ENCODE measurements around the gene EPC2. TPM values are rescaled to one million over a fixed set of nuclear protein-coding genes. Genes with fewer than 3 reads are reported as not detected.

The EPC2 gene
- polyA plus RNA-seq, 3 donors, result 1.4 to 19.2 (median 2.0) TPM

- Histone ChIP-seq H3K4me1 (ENCODE audit: control insufficient read depth in 1 of 2, insufficient read depth in 2 of 2, low read length in 2 of 2) (no peaks in the 10 kb centered on the region), H3K9ac (ENCODE audit: insufficient read depth, low read length, poor library complexity, severe bottlenecking) (no peak overlapping the region), H2AFZ (ENCODE audit: insufficient read depth, low read depth, low read length, poor library complexity, severe bottlenecking) (no peak overlapping the region), H3K4me3 (replicated peaks in 1 of 3; ENCODE audit: low read depth in 2 of 3, low read length in 3 of 3) (no peak overlapping the region), H3K79me2 (ENCODE audit: insufficient read depth, low read length) (peaks cover 81% of the 10 kb centered on the region), H3K36me3 (replicated peaks in 1 of 2; ENCODE audit: control insufficient read depth in 1 of 2, insufficient read depth in 2 of 2, low read length in 2 of 2) (no peaks in the 10 kb centered on the region), H3K9me3 (replicated peaks in 1 of 2; ENCODE audit: control insufficient read depth in 1 of 2, insufficient read depth in 1 of 2, low read length in 2 of 2) (no peaks in the 10 kb centered on the region), H3K27me3 (ENCODE audit: control insufficient read depth in 2 of 2, insufficient read depth in 2 of 2, low read length in 2 of 2) (no peaks in the 10 kb centered on the region), H3K27ac (ENCODE audit: low read depth in 1 of 2, low read length in 2 of 2) (no peak overlapping the region), H3K4me2 (replicated peaks; ENCODE audit: extremely low read depth, low read length, poor library complexity, severe bottlenecking) (no peak overlapping the region), H4K20me1 (ENCODE audit: insufficient read depth, low read length) (peaks cover 100% of the 10 kb centered on the region)
- Mint-ChIP-seq H3K4me1 (peaks cover 3% of the 10 kb centered on the region), H3K27ac (no peak overlapping the region), H3K36me3 (peaks cover 3 to 7% of the 10 kb centered on the region in 2 donors), H3K4me3 (no peak overlapping the region), H3K9me3 (no peaks in the 10 kb centered on the region), H3K27me3 (ENCODE audit: low read depth in 3 of 3) (no peaks in the 10 kb centered on the region)
- DNase-seq, result no peak
- WGBS (ENCODE audit: insufficient coverage), result 100% methylated on average over 1 of the region's 5 CpGs
- intact Hi-C loops (cut with micrococcal nuclease), result no loop called here
- TF ChIP-seq, protein P1, sequence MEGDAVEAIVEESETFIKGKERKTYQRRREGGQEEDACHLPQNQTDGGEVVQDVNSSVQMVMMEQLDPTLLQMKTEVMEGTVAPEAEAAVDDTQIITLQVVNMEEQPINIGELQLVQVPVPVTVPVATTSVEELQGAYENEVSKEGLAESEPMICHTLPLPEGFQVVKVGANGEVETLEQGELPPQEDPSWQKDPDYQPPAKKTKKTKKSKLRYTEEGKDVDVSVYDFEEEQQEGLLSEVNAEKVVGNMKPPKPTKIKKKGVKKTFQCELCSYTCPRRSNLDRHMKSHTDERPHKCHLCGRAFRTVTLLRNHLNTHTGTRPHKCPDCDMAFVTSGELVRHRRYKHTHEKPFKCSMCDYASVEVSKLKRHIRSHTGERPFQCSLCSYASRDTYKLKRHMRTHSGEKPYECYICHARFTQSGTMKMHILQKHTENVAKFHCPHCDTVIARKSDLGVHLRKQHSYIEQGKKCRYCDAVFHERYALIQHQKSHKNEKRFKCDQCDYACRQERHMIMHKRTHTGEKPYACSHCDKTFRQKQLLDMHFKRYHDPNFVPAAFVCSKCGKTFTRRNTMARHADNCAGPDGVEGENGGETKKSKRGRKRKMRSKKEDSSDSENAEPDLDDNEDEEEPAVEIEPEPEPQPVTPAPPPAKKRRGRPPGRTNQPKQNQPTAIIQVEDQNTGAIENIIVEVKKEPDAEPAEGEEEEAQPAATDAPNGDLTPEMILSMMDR (IDR thresholded peaks at IDR 0.05), result no peak
Measured at GRCh38 chr2:148737742-148738141, 93.2 kb downstream of the EPC2 start.

- Mint-ChIP-seq H3K27ac (peak overlapping the region in 1 of 7 donors; percentile 11), H3K27me3 (ENCODE audit: low read depth in 3 of 3) (no peaks in the 10 kb centered on the region), H3K4me3 (no peak overlapping the region), H3K4me1 (peaks cover 3% of the 10 kb centered on the region), H3K36me3 (peaks cover 7% of the 10 kb centered on the region in 2 donors), H3K9me3 (no peaks in the 10 kb centered on the region)
- Histone ChIP-seq H3K4me1 (ENCODE audit: control insufficient read depth in 1 of 2, insufficient read depth in 2 of 2, low read length in 2 of 2) (no peaks in the 10 kb centered on the region), H4K20me1 (ENCODE audit: insufficient read depth, low read length) (peaks cover 93% of the 10 kb centered on the region), H3K27ac (ENCODE audit: low read depth in 1 of 2, low read length in 2 of 2) (no peak overlapping the region), H3K9ac (ENCODE audit: insufficient read depth, low read length, poor library complexity, severe bottlenecking) (no peak overlapping the region), H3K36me3 (replicated peaks in 1 of 2; ENCODE audit: control insufficient read depth in 1 of 2, insufficient read depth in 2 of 2, low read length in 2 of 2) (peaks cover 0 to 8% of the 10 kb centered on the region in 2 donors), H3K27me3 (ENCODE audit: control insufficient read depth in 2 of 2, insufficient read depth in 2 of 2, low read length in 2 of 2) (no peaks in the 10 kb centered on the region), H3K9me3 (replicated peaks in 1 of 2; ENCODE audit: control insufficient read depth in 1 of 2, insufficient read depth in 1 of 2, low read length in 2 of 2) (no peaks in the 10 kb centered on the region), H3K4me3 (replicated peaks in 1 of 3; ENCODE audit: low read depth in 2 of 3, low read length in 3 of 3) (no peak overlapping the region), H3K79me2 (ENCODE audit: insufficient read depth, low read length) (peaks cover 71% of the 10 kb centered on the region), H3K4me2 (replicated peaks; ENCODE audit: extremely low read depth, low read length, poor library complexity, severe bottlenecking) (no peak overlapping the region), H2AFZ (ENCODE audit: insufficient read depth, low read depth, low read length, poor library complexity, severe bottlenecking) (no peak overlapping the region)
- TF ChIP-seq, protein P1 (IDR thresholded peaks at IDR 0.05), result no peak
- 60% methylated on average over 1 of the region's 2 CpGs for WGBS (ENCODE audit: insufficient coverage)
- DNase-seq, result no peak
- intact Hi-C loops (cut with micrococcal nuclease), result no loop called here
Measured at GRCh38 chr2:148739454-148740105, 95.0 kb downstream of the EPC2 start.
